ENCODE data around the gene SDK1.

Gene SDK1

GRCh38 chr7:3678314-3678810 lies 377.3 kb downstream of the SDK1 start:
- Histone ChIP-seq H4K8ac (ENCODE audit: low read length) (no peak overlapping the region), H2BK12ac (ENCODE audit: low read length in 2 of 2) (no peak overlapping the region), H3K9ac (ENCODE audit: low read length) (no peak overlapping the region), H3K18ac (ENCODE audit: low read depth in 1 of 2, low read length in 2 of 2) (no peak overlapping the region), H3K9me3 (ENCODE audit: control insufficient read depth, low read length) (no peaks in the 10 kb centered on the region), H3K79me1 (replicated peaks; ENCODE audit: low read length, poor library complexity, severe bottlenecking) (no peaks in the 10 kb centered on the region), H3K27me3 (ENCODE audit: control insufficient read depth in 1 of 2, insufficient read depth in 1 of 2, low read length in 2 of 2) (no peaks in the 10 kb centered on the region), H2BK120ac (ENCODE audit: low read depth, low read length) (no peak overlapping the region), H3K4ac (ENCODE audit: low read depth in 1 of 2, low read length in 2 of 2) (no peak overlapping the region), H3K36me3 (ENCODE audit: control insufficient read depth in 1 of 2, insufficient read depth in 2 of 2, low read depth in 1 of 2, low read length in 2 of 2) (no peaks in the 10 kb centered on the region), H3K4me3 (ENCODE audit: insufficient read depth in 1 of 2, low read depth in 1 of 2, low read length in 2 of 2) (no peak overlapping the region), H3K4me2 (ENCODE audit: low read length, poor library complexity, severe bottlenecking) (no peak overlapping the region), H3K23ac (ENCODE audit: low read length in 2 of 2) (no peak overlapping the region), H2AK5ac (ENCODE audit: low read length, severe bottlenecking) (no peak overlapping the region), H2BK5ac (ENCODE audit: low read depth, low read length, poor library complexity, severe bottlenecking) (no peak overlapping the region), H2BK15ac (ENCODE audit: low read depth, poor library complexity, severe bottlenecking) (no peak overlapping the region), H3K4me1 (ENCODE audit: control insufficient read depth, insufficient read depth, low read depth, low read length) (no peaks in the 10 kb centered on the region), H2AFZ (ENCODE audit: low read depth, low read length) (no peak overlapping the region), H3K27ac (ENCODE audit: low read length, poor library complexity, severe bottlenecking) (no peak overlapping the region), H3K14ac (ENCODE audit: low read length in 2 of 2) (no peak overlapping the region), H4K91ac (ENCODE audit: low read length) (no peak overlapping the region)
- no peak for DNase-seq
- WGBS, result 94% methylated on average over 4 of the region's 4 CpGs

GRCh38 chr7:3682028-3682710 lies 381.1 kb downstream of the SDK1 start:
- Histone ChIP-seq H2BK15ac (ENCODE audit: low read depth, poor library complexity, severe bottlenecking) (no peak overlapping the region), H4K8ac (ENCODE audit: low read length) (no peak overlapping the region), H3K4me3 (ENCODE audit: insufficient read depth in 1 of 2, low read depth in 1 of 2, low read length in 2 of 2) (no peak overlapping the region), H2BK12ac (ENCODE audit: low read length in 2 of 2) (no peak overlapping the region), H2AFZ (ENCODE audit: low read depth, low read length) (no peak overlapping the region), H2BK5ac (ENCODE audit: low read depth, low read length, poor library complexity, severe bottlenecking) (no peak overlapping the region), H2AK5ac (ENCODE audit: low read length, severe bottlenecking) (no peak overlapping the region), H2BK120ac (ENCODE audit: low read depth, low read length) (no peak overlapping the region), H3K27ac (ENCODE audit: low read length, poor library complexity, severe bottlenecking) (no peak overlapping the region), H3K9me3 (ENCODE audit: control insufficient read depth, low read length) (no peaks in the 10 kb centered on the region), H3K9ac (ENCODE audit: low read length) (no peak overlapping the region), H3K79me1 (replicated peaks; ENCODE audit: low read length, poor library complexity, severe bottlenecking) (no peaks in the 10 kb centered on the region), H3K18ac (ENCODE audit: low read depth in 1 of 2, low read length in 2 of 2) (no peak overlapping the region), H3K23ac (ENCODE audit: low read length in 2 of 2) (no peak overlapping the region), H3K14ac (ENCODE audit: low read length in 2 of 2) (no peak overlapping the region), H3K27me3 (ENCODE audit: control insufficient read depth in 1 of 2, insufficient read depth in 1 of 2, low read length in 2 of 2) (no peaks in the 10 kb centered on the region), H3K36me3 (ENCODE audit: control insufficient read depth in 1 of 2, insufficient read depth in 2 of 2, low read depth in 1 of 2, low read length in 2 of 2) (no peaks in the 10 kb centered on the region), H3K4me1 (ENCODE audit: control insufficient read depth, insufficient read depth, low read depth, low read length) (peaks cover 6% of the 10 kb centered on the region), H3K4me2 (ENCODE audit: low read length, poor library complexity, severe bottlenecking) (no peak overlapping the region), H3K4ac (ENCODE audit: low read depth in 1 of 2, low read length in 2 of 2) (no peak overlapping the region), H4K91ac (ENCODE audit: low read length) (no peak overlapping the region)
- DNase-seq, result peak; percentile 53
- 50% methylated on average over 10 of the region's 10 CpGs for whole genome bisulfite sequencing

- H3K4ac ChIP-seq (ENCODE audit: low read depth in 1 of 2, low read length in 2 of 2), result no peak overlapping the region
- no peak overlapping the region for H2BK15ac ChIP-seq (ENCODE audit: low read depth, poor library complexity, severe bottlenecking)
- no peak overlapping the region for H2AK5ac ChIP-seq (ENCODE audit: low read length, severe bottlenecking)
- 80% methylated on average over 9 of the region's 12 CpGs for WGBS
- no peak overlapping the region for H3K23ac ChIP-seq (ENCODE audit: low read length in 2 of 2)
- no peak overlapping the region for H3K18ac ChIP-seq (ENCODE audit: low read depth in 1 of 2, low read length in 2 of 2)
- no peak overlapping the region for H4K8ac ChIP-seq (ENCODE audit: low read length)
- no peak overlapping the region for H3K14ac ChIP-seq (ENCODE audit: low read length in 2 of 2)
- H2BK12ac ChIP-seq (ENCODE audit: low read length in 2 of 2), result peak overlapping the region in 1 of 2 experiments; percentile 8
- no peak overlapping the region for H3K9ac ChIP-seq (ENCODE audit: low read length)
- no peak overlapping the region for H2BK120ac ChIP-seq (ENCODE audit: low read depth, low read length)
- H3K36me3 ChIP-seq (ENCODE audit: control insufficient read depth in 1 of 2, insufficient read depth in 2 of 2, low read depth in 1 of 2, low read length in 2 of 2), result no peaks in the 10 kb centered on the region
- no peaks in the 10 kb centered on the region for H3K27me3 ChIP-seq (ENCODE audit: control insufficient read depth in 1 of 2, insufficient read depth in 1 of 2, low read length in 2 of 2)
- H3K79me1 ChIP-seq (replicated peaks; ENCODE audit: low read length, poor library complexity, severe bottlenecking), result no peaks in the 10 kb centered on the region
- H3K4me3 ChIP-seq (ENCODE audit: insufficient read depth in 1 of 2, low read depth in 1 of 2, low read length in 2 of 2), result no peak overlapping the region
- H4K91ac ChIP-seq (ENCODE audit: low read length), result no peak overlapping the region
- DNase-seq, result no peak
- no peak overlapping the region for H3K27ac ChIP-seq (ENCODE audit: low read length, poor library complexity, severe bottlenecking)
- H3K4me1 ChIP-seq (ENCODE audit: control insufficient read depth, insufficient read depth, low read depth, low read length), result peaks cover 6% of the 10 kb centered on the region
- no peak overlapping the region for H2AFZ ChIP-seq (ENCODE audit: low read depth, low read length)
- no peak overlapping the region for H3K4me2 ChIP-seq (ENCODE audit: low read length, poor library complexity, severe bottlenecking)
- H2BK5ac ChIP-seq (ENCODE audit: low read depth, low read length, poor library complexity, severe bottlenecking), result no peak overlapping the region
- H3K9me3 ChIP-seq (ENCODE audit: control insufficient read depth, low read length), result no peaks in the 10 kb centered on the region
These were observed 382.8 kb downstream of the SDK1 start for GRCh38 chr7:3683546-3684539.

- Histone ChIP-seq H4K8ac (ENCODE audit: low read length) (no peak overlapping the region), H3K23ac (ENCODE audit: low read length in 2 of 2) (no peak overlapping the region), H3K4me3 (ENCODE audit: insufficient read depth in 1 of 2, low read depth in 1 of 2, low read length in 2 of 2) (no peak overlapping the region), H2BK15ac (ENCODE audit: low read depth, poor library complexity, severe bottlenecking) (no peak overlapping the region), H2AFZ (ENCODE audit: low read depth, low read length) (no peak overlapping the region), H3K9ac (ENCODE audit: low read length) (no peak overlapping the region), H3K27ac (ENCODE audit: low read length, poor library complexity, severe bottlenecking) (no peak overlapping the region), H3K36me3 (ENCODE audit: control insufficient read depth in 1 of 2, insufficient read depth in 2 of 2, low read depth in 1 of 2, low read length in 2 of 2) (no peaks in the 10 kb centered on the region), H3K27me3 (ENCODE audit: control insufficient read depth in 1 of 2, insufficient read depth in 1 of 2, low read length in 2 of 2) (no peaks in the 10 kb centered on the region), H2BK120ac (ENCODE audit: low read depth, low read length) (no peak overlapping the region), H3K4me2 (ENCODE audit: low read length, poor library complexity, severe bottlenecking) (no peak overlapping the region), H3K4me1 (ENCODE audit: control insufficient read depth, insufficient read depth, low read depth, low read length) (peaks cover 6% of the 10 kb centered on the region), H2AK5ac (ENCODE audit: low read length, severe bottlenecking) (no peak overlapping the region), H3K18ac (ENCODE audit: low read depth in 1 of 2, low read length in 2 of 2) (no peak overlapping the region), H2BK5ac (ENCODE audit: low read depth, low read length, poor library complexity, severe bottlenecking) (no peak overlapping the region), H4K91ac (ENCODE audit: low read length) (no peak overlapping the region), H2BK12ac (ENCODE audit: low read length in 2 of 2) (no peak overlapping the region), H3K4ac (ENCODE audit: low read depth in 1 of 2, low read length in 2 of 2) (no peak overlapping the region), H3K14ac (ENCODE audit: low read length in 2 of 2) (no peak overlapping the region), H3K9me3 (ENCODE audit: control insufficient read depth, low read length) (no peaks in the 10 kb centered on the region), H3K79me1 (replicated peaks; ENCODE audit: low read length, poor library complexity, severe bottlenecking) (no peaks in the 10 kb centered on the region)
- no peak for DNase-seq
- 45% methylated on average over 2 of the region's 2 CpGs for whole genome bisulfite sequencing
These were observed 387.0 kb downstream of the SDK1 start for GRCh38 chr7:3688071-3688470.

Data from mesenchymal stem cell (in vitro differentiated cells and primary cell).